NCI-H748 treated with DMSO at 0.1 percent for 48 hours (cell line): Measurements from ENCODE around the gene CTAGE4.
"Not testable (repeated sequence)": the region's sequence is repeated elsewhere in the genome, so short reads cannot be mapped to it uniquely, and the experiment has no call there.

ENCODE experiments used
- DNase-seq: peaks from one replicate; lab custom pipeline; 2025; lab: John Stamatoyannopoulos, UW

Gene CTAGE4

DNA sequence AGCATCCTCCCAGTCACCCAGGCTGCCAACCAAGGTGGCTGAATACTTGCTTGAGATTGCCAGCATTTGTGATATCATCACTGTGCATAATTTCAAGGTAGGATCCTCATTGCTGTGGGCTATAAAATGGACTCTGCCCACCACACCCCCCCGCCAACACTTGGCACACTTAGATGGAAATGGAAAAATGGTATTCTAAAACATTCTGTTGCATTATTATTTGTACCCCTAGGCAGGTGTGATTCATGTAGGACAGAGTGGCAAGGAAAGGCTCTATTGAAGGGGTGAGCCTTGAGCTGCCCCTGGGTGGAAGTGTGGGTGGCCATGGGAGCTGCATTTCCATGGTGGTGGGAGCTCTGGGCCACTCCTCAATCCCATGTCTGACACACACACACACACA is 35.3 kb downstream of the CTAGE4 start:
- DNase-seq: not testable (repeated sequence)

DNA sequence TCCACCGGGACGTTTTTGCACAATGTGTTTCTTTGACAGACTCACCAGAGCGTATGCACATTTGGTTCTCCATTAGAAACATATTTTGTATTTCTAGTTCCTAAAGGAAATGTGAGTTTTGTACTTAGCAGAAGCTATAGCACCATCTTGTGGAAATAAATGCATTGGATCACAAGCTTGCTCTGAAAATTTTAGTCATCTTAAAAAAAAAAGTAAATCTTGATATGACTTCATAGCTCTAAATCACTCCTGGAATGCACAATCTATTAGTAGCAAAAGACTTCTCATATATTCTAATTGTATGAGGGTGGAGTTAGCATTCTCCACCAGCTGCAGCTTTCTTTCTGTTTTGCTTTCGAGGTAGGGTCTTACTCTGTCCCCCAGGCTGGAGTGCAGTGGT is 35.9 kb downstream of the CTAGE4 start:
- not testable (repeated sequence) for DNase-seq

DNA sequence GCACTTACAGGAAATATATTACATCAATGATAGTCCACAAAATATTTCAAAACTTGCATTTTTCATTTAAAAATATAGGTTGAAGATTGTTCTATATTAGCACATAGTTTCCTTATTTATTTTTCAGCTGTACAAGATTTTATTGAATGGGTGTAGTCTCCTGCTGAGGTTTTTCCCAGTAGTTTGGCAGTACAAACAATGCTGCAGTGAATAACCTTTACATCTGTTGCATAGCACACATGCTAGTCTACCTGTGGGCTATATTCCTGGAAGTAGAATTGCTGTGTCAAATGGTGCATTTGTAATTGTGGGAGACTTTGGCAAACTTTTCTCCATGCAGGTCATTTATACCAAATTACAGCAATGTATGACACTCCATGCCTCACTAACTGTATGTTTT is 37.3 kb downstream of the CTAGE4 start:
- DNase-seq: not testable (repeated sequence)

DNA sequence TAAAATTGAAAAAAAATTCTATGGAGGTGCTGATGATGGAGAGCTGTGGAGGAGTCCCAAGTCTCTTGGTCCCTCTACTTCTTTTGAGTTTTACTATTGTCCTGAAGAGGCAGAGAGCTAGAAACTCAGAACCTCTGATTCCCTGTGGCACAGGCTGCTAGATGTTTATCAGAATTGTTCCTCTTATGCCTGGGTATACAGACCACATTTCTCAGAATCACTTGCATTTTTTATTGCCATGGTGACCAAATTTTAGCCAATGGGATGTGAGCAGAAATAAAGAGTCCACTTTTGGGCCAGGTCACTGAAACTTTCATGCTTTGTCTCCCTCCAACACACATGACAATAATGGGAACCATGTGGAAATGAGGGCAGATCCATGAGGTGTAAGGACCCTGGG is 40.4 kb downstream of the CTAGE4 start:
- DNase-seq: not testable (repeated sequence)

DNA sequence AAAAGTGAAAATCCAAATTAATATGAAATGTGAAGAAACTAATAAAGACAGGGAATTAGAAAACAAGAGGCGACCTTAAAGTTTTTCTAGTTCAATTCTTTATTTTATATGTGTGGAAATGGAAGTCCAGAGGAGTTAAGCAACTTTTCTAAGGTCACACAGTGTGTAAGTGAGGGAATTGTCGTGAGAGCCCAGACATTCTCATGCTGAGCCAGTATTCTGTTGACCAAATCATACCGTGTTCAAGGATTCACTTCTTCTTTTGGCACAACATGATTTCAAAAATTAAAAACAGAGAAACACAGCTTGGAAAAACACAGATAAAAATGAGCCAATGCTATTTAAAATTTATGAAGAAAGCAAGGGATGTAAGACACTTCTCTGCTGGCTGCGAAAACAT is 43.6 kb downstream of the CTAGE4 start:
- not testable (repeated sequence) for DNase-seq

DNA sequence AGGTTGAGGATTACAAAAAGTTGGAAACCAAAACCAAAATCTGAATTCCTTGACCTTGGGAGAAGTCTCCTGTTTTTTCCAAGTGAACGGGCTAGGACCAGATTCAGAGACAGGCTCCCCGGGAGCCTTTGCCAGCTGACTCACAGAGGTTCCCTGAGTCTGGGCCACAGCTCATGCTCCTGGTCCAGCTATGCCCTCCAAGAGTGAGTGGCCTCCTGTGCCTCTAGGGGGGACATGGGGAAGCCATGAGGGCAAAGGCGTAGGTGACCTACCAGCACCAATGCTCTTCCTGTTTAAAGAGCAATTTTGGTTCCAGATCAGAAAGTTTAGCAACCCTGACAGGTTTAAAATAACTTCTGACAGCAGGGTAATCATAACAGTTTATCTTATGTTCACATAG is 45.5 kb downstream of the CTAGE4 start:
- not testable (repeated sequence) for DNase-seq

DNA sequence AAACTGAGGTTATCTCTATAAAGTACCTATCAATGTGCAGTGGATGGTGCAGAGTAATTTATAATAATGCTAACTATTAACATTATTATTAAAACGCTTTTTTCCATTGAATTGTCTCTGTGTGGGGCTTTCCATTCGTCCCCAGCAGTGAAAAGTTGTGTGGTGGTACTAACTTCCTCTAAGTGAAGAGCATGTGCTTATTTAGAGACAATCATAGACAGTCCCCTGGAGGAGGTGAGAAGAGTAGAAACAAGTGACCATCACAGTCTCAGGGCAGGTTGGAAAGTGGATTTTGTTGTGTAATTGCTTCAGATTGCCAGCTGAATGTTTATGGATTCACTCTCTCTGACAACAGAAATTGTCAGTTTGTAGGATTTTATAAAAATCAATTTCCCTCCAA is 47.8 kb downstream of the CTAGE4 start:
- not testable (repeated sequence) for DNase-seq

DNA sequence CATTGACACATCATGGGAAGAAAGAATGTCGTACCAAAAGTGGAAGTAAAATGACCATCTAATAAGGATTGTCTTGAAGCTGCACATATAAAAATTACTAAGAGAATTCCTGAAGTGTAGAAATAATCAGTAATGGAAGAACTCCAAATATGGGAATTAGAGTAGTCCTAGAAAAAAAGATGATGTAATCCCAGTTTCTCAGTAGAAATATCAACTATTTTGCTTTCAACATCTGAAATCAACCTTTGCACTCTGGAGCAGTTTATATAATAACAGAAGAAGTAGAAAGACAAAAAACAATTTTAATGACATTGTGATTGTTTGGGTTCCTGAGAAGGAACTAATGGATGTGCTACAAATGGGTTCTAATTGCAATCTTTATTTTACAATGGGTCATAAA is 49.8 kb downstream of the CTAGE4 start:
- not testable (repeated sequence) for DNase-seq
